Right lobe of liver (tissue), 6 donors: ENCODE measurements around the gene KRT81. TPM values are rescaled to one million over a fixed set of nuclear protein-coding genes. Genes with fewer than 3 reads are reported as not detected.

Experiments used
- ATAC-seq, 4 donors: fragments of 200-7000 bp; cut with Tn5 transposase; one replicate each; pipeline ENCODE4 v1.9.1; 2020; ENCODE audit warnings: mild to moderate bottlenecking in 4 of 4, moderate library complexity in 4 of 4
- DNase-seq, 3 donors: peaks; one replicate each; pipeline ENCODE4 v3.0.0-alpha.2; 2020
- H3K27ac ChIP-seq, 3 donors: fragments of 200-600 bp; one replicate each; pipeline ENCODE4 v1.8.0; 2022
- H3K27me3 ChIP-seq, 2 donors: fragments of 200-600 bp; one replicate each; pipeline ENCODE4 v1.8.0; 2022
- H3K36me3 ChIP-seq, 4 donors: fragments of 200-600 bp; sonication (generic) in 1 of 4; one replicate each; pipeline versions ENCODE4 v1.5.1 to v1.8.0; 2017 to 2022; ENCODE audit warnings: control low read depth in 1 of 4
- H3K4me1 ChIP-seq, 4 donors: fragments of 200-600 bp; sonication (generic) in 1 of 4; one replicate each; pipeline versions ENCODE4 v1.5.1 to v1.8.0; 2017 to 2022; ENCODE audit warnings: control low read depth in 1 of 4
- H3K4me3 ChIP-seq, 3 donors: fragments of 200-600 bp; one replicate each; pipeline ENCODE4 v1.8.0; 2022
- H3K9me3 ChIP-seq, 4 donors: fragments of 200-600 bp; sonication (generic) in 1 of 4; one replicate each; pipeline versions ENCODE4 v1.5.1 to v1.8.0; 2017 to 2022; ENCODE audit warnings: control low read depth in 1 of 4
- CTCF ChIP-seq, 4 donors: fragments of 200-600 bp in 3 of 4; fragments of 450-650 bp in 1 of 4; IDR thresholded peaks; one replicate each; pipeline versions ENCODE4 v1.5.1 to v1.8.0; 2016 to 2022; ENCODE audit warnings: antibody characterized with exemption in 4 of 4, mild to moderate bottlenecking in 2 of 4
- POLR2A ChIP-seq: fragments of 450-650 bp; IDR thresholded peaks from one replicate; pipeline ENCODE4 v1.6.1; 2017; ENCODE audit warnings: antibody characterized with exemption, mild to moderate bottlenecking
- WGBS: methylation state at CpG from one replicate; pipeline ENCODE4 v1.1.6; 2018; ENCODE audit warnings: low coverage, low lambda C conversion rate; ENCODE audit not compliant: insufficient coverage; ENCODE audit errors: missing lambda C conversion rate; 5-methylcytosine and 5-hydroxymethylcytosine counted together
- intact Hi-C, 2 donors: fragments of 100-400 bp; cut with DNase I; formaldehyde crosslinking; loops; one replicate each; pipeline versions ENCODE4 v1.11.2 to v1.14.1; 2022
- total RNA-seq, 6 experiments: library from RNA; depleted of rRNA in 2 of 6; stranded (reverse); fragments of >200 nt in 2 of 6; fragmentation: NEBNext Ultra II Directional in 3 of 6; extraction: Animal tissue kit (Norgen Biotek cat#: 25700) in 3 of 6; gene quantifications; one replicate each; pipeline versions ENCODE4 v1.1.0 to v1.2.4, GENCODE V29; 2016 to 2023
- donor health status: DM: no; HTN: yes; CAD: no.
- donor health status: DM: no; HTN: no; CAD: no.
- donor health status: DM: no; HTN: no; CAD: no.
- donor health status: DM: no; HTN: yes; CAD: no.
- donor health status: DM: no; HTN: yes; CAD: no.

KRT81 gene
- total RNA-seq, 6 experiments from 2014 or later, result 0.13 TPM; not detected in 5

GRCh38 chr12:52238916-52239646 lies 52.3 kb downstream of the KRT81 start:
- H3K36me3 ChIP-seq, result no peaks in the 10 kb centered on the region
- H3K4me1 ChIP-seq, result no peaks in the 10 kb centered on the region
- DNase-seq (no peak), ATAC-seq (no peak)
- no peaks in the 10 kb centered on the region for H3K9me3 ChIP-seq
- H3K4me3 ChIP-seq, result no peak overlapping the region
- H3K27ac ChIP-seq, result no peak overlapping the region
- intact Hi-C loops, result no loop called here
- TF ChIP-seq CTCF (IDR thresholded peaks at IDR 0.05), result no peak
- TF ChIP-seq POLR2A, result no peak
- WGBS, result 78% methylated on average over 5 of the region's 7 CpGs
- H3K27me3 ChIP-seq, result no peaks in the 10 kb centered on the region

GRCh38 chr12:52238207-52238840 lies 53.0 kb downstream of the KRT81 start:
- no peak for ATAC-seq
- Histone ChIP-seq H3K4me3 (no peak overlapping the region), H3K27me3 (no peaks in the 10 kb centered on the region), H3K9me3 (no peaks in the 10 kb centered on the region), H3K4me1 (peaks cover 0 to 2% (median 0%) of the 10 kb centered on the region in 4 donors), H3K27ac (no peak overlapping the region), H3K36me3 (no peaks in the 10 kb centered on the region)
- TF ChIP-seq POLR2A (no peak), CTCF (IDR thresholded peaks at IDR 0.05) (no peak)
- intact Hi-C loops, result no loop called here
- DNase-seq, result no peak
- 83% methylated on average over 2 of the region's 4 CpGs for WGBS

DNA sequence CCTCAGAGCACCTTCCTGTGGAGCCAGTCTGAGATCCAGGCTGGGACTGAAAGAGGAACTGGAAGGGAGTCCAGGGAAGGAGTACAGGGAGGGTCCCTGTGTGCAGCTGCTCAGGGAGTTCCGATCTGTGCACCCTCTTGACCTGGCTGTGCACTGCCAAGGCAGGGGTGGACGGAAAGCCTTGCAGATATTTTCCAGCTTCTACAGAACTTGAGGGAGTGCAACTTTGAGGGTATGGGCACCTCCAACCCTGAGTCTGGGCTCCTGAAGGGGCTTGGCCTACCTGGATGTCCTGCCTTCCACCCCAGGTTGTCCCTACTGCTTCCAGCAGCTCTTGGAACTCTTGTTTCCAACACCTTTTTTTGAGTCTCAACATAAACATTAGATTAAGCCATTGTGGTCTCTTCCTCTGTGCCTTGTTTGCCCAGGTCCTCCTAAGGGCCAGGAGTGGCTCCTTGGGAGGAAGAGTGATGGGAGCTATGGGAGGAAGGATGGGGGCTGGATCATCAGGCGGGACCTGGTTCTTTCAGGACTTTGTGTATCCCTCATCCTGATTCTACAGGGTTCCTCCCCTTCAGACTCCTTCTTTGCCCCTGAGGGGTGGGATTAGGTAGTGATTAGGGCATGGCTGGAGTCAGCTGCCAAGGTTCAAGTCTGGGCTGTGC lies 54.8 kb downstream of the KRT81 start:
- Histone ChIP-seq H3K27ac (no peak overlapping the region), H3K27me3 (no peaks in the 10 kb centered on the region), H3K9me3 (no peaks in the 10 kb centered on the region), H3K36me3 (no peaks in the 10 kb centered on the region), H3K4me1 (peaks cover 0 to 5% (median 0%) of the 10 kb centered on the region in 4 donors), H3K4me3 (no peak overlapping the region)
- ATAC-seq (no peak), DNase-seq (no peak)
- no CpG with 5 or more reads among the region's 3 CpGs for WGBS
- intact Hi-C loops, result no loop called here
- no peak for TF ChIP-seq POLR2A
- TF ChIP-seq CTCF (IDR thresholded peaks at IDR 0.05), result no peak

Other genes starting within 250 kb of the KRT81 start
- 1 to 10 TPM; 5.0 to 8.8 (median 7.7) TPM for gene NR4A1, start 240.1 kb downstream of the KRT81 start, total RNA-seq
- 10 to 100 TPM; 17.4 to 29.7 (median 21.0) TPM for gene ATG101, start 221.6 kb downstream of the KRT81 start, total RNA-seq
- not detected for gene SMIM41, start 211.8 kb downstream of the KRT81 start, total RNA-seq
- under 1 TPM; 0.09 to 0.51 (median 0.15) TPM for gene KRT80, start 99.5 kb downstream of the KRT81 start, total RNA-seq
- 10 to 100 TPM in 3 of 6 experiments, 1 to 10 TPM in 3; 3.4 to 19.2 (median 10.7) TPM for gene KRT7, start 58.3 kb downstream of the KRT81 start, total RNA-seq
- not detected for gene KRT86, start 16.9 kb downstream of the KRT81 start, total RNA-seq
- not detected for gene KRT83, start 29.9 kb upstream of the KRT81 start, total RNA-seq
- gene KRT85, start 75.9 kb upstream of the KRT81 start, total RNA-seq, result not detected
- not detected for gene KRT84, start 94.1 kb upstream of the KRT81 start, total RNA-seq
- gene KRT82, start 114.8 kb upstream of the KRT81 start, total RNA-seq, result not detected
- gene KRT75, start 142.8 kb upstream of the KRT81 start, total RNA-seq, result not detected
- under 1 TPM in 1 of 6 experiments, not detected in 5; 0.13 TPM for gene KRT6B, start 160.6 kb upstream of the KRT81 start, total RNA-seq
- under 1 TPM in 1 of 6 experiments, not detected in 5; 0.15 TPM for gene KRT6C, start 182.3 kb upstream of the KRT81 start, total RNA-seq
- gene KRT6A, start 201.7 kb upstream of the KRT81 start, total RNA-seq, result 1 to 10 TPM in 1 of 6 experiments, not detected in 5; 1.2 TPM
- gene KRT5, start 228.9 kb upstream of the KRT81 start, total RNA-seq, result under 1 TPM in 1 of 6 experiments, not detected in 5; 0.66 TPM